ENCODE measurements around the gene DAAM2.

- no peak for TF ChIP-seq CTCF (IDR thresholded peaks at IDR 0.05 in 4 of 5, conservative IDR thresholded peaks at IDR 0.05 in 1 of 5)
- TF ChIP-seq POLR2A (IDR thresholded peaks at IDR 0.05): no peak
These were observed 150.9 kb downstream of the DAAM2 start for GRCh38 chr6:39942903-39943580.

Data from gastrocnemius medialis (tissue), 4 donors.